GM19023 (cell line): ENCODE results near the gene PIANP.
A peak's percentile ranks its signal among the peaks of the same experiment; 100 is the strongest.

Source experiments
- ATAC-seq: cut with Tn5 transposase; IDR thresholded peaks from one replicate; pipeline ENCODE4 v1.9.1; 2021; ENCODE audit warnings: mild to moderate bottlenecking, moderate library complexity; ENCODE audit not compliant: unreplicated experiment

Gene PIANP

GRCh38 chr12:6684609-6685008, 16.0 kb downstream of the PIANP start:
- ATAC-seq: no peak

DNA sequence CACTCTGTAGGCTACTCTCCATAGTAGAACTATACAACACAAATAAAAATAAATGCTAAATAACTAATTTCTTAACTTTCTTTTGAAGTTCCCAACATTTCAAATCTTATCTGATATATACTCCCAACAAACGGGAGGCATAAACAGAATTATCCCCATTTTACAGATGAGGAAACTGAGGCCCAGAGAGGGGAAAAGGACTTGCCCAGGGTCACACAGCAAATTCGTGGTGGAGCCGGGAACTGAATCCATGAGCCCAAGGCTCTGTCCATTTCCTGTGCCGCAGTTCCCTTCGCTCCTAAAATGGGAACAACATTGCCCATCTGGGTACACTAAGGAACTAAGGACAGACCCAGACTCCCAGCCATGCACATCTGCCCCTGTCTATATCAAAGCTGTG, 23.7 kb downstream of the PIANP start:
- no peak for ATAC-seq

- no peak for ATAC-seq
Measured at GRCh38 chr12:6672143-6672542, 28.5 kb downstream of the PIANP start.

GRCh38 chr12:6667559-6668210, 32.9 kb downstream of the PIANP start:
- ATAC-seq: no peak

DNA sequence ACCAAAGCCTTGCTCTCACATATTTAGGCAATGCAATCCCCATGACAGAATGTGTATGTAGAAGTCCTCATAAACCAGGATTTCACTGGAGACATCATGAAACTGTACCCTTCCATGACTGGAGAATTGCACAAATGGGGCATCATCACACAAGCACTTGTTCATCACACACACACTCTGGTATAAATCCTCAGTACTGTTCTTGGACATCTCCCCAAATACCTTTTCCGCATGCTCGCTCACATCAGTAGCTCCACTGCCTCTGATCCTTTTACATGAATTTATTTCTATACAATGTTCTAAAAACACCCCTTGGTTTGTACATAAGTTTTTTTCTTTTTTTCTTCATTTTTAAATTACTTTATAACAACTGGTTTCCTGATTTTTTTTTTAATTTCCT, 34.4 kb downstream of the PIANP start:
- ATAC-seq: no peak

DNA sequence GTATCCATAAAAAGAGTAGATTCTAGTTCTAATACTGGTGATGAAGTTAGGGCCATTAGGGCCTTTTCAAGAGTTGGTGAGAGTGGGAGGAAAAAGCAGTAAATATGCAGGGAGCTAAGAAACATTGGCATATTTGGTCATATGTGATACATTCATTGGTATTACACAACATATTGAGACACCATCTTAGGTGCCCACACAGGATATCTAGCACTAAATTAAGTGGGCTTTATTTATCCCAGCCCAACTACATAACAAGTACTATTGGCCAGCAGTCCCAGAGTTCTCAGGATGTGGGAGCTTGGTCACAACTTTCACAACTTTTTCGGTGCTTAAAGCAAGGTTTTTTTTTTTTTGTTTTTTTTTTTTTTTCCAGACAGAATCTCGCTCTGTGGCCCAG, 35.7 kb downstream of the PIANP start:
- ATAC-seq: no peak

DNA sequence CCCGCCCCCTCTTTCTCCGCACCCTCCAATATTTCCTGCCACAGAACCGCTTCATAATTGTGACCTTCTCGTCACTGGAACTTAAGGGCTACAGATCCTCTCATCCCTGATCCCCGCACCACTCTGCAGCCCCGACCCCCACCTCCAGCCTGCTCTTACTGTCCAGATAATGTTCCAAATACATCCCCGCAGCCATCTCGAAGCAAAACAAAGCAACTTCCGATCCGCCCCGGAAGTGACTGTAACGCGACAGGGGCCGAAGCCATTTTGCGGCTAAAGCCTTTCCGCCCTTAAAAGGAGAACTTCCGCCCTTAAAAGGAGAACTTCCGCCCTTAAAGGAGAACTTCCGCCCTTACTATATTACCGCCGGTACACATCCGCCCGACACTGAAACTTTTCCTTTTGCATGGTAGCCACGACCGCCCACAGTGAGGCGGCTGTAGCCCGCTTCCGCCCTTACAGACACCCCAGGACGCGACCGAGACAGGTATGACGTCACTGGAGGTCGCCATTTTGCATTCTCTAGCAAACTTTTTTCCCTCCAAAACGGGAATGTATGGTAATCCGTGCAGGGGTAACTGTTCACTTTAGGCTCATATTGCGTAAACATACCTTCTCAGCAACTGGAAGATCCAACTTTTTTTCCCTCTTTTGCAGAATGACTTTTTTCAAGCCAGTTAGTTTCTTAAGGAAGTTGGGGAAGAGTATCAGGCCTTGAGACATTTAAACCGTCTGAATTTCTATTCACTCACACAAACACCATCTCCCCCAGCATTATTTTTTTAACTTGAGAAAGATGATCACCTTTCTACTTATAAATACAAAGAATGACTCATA, 37.5 kb downstream of the PIANP start, which contains the start of gene ING4:
TSS of gene ING4 (minus strand) at position 214 of the 837 bp plus-strand sequence. CDS start at position 196, 18 bp downstream.
- ATAC-seq: peak; percentile 98

DNA sequence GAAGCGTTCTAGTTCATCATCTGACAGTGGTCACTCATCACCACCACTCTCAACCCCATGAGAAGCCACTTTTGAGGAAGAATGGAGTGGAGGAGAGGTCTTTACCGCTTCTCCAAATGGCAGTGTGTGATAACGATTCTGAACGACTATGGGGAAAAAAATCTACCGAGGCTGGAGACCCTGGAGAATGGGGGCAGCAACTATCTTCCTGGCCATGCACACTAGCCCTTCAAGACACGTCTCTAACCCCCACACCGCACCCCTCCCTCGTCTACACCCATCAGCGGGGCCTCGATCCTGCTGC, 38.1 kb downstream of the PIANP start:
- ATAC-seq: peak; percentile 27

GRCh38 chr12:6653987-6654386, 46.6 kb downstream of the PIANP start:
- no peak for ATAC-seq

- no peak for ATAC-seq
Measured at GRCh38 chr12:6653342-6653741, 47.3 kb downstream of the PIANP start.

GRCh38 chr12:6652391-6652790, 48.2 kb downstream of the PIANP start:
- ATAC-seq: no peak

DNA sequence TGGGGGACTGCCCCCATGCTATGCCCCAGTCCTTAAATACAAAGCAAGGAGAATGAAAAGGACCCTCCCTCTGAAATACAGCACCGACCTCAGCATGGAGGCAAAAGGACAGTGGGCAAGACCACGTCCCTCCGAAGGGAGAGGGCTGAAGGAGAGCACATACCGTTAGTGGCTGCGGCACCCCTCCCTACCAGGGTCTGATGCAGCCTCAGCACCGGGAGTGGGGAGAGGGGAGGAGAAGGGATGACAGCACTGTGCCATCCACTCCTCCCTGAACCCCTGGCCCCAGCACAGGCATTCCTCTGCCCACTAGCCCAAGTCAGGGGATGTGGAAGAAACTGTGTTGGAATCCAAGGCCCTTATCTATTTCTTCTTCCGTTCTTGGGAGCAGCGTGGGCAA, 49.8 kb downstream of the PIANP start:
- no peak for ATAC-seq

GRCh38 chr12:6647083-6647604, 53.5 kb downstream of the PIANP start, which contains the start of gene ACRBP:
Gene ACRBP (minus strand): TSS chr12:6647432. CDS start chr12:6647366, 66 bp downstream.
- no peak for ATAC-seq

DNA sequence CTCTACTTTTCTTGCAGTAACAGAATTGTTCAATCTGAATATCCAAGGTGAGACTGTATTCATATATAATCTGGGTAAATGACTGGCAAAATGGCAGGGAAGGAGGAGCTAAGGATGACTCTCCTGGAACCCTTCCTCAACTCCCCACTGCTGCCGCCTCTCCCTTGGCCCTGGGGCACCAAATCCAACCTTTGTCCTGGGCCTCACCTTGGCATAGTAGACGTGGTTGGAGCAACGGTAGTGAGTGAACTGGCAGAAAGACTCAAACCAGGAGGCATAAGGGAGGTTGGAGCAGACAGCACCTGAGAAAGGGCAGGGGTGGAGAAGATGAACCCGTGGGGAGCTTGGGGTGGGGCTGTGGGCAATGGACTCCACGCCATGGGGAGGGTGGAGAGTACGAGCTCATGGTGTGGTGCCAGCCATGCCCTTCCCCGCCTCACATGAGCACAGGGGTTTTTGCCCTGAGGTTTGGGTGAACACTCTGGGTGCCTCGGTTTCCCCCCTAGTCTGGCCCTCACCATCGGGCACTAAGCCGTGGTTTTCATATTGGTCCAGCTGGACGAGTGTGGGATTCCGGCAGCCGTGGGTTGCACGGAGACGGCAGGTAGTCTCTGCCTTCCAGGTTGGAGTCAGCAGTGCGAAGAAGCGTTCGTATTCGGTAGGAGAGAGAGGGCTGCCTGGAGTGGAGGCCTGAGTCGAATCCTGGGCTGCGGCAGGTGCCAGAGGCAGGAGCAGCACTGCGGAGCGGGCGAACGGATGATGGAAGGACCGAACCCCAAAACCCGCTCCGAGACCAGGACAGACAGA, 54.1 kb downstream of the PIANP start:
- ATAC-seq: no peak

DNA sequence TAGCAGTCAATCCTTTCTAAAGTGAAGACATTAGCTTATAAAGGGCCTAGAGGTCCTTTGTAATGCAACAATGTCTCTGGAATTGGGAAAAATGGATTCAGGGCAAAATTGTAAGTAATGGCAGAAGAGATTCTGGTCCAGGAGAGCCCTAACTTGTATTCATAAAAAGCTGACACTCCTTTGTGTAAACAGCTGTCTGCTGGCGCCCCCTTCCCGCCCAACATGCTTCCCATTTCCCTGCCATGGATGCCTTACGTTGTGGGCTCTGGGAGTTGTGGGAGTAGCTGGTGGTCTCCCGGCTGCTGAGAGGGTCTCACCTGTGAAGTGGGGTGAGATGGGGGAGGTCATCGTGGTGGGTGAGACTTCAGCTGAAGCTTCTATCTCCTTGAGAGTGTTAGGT, 55.7 kb downstream of the PIANP start:
- ATAC-seq: no peak

GRCh38 chr12:6644257-6644596, 56.4 kb downstream of the PIANP start:
- no peak for ATAC-seq
